Hindlimb muscle (tissue), 1 donor: Measurements from ENCODE around the gene TAS2R10. TPM values are rescaled to one million over a fixed set of nuclear protein-coding genes. Genes with fewer than 3 reads are reported as not detected.
"Not testable (repeated sequence)": the region's sequence is repeated elsewhere in the genome, so short reads cannot be mapped to it uniquely, and the experiment has no call there.

Experiments
- DNase-seq: peaks from one replicate; pipeline ENCODE4 v3.0.0-alpha.2; 2013
- polyA plus RNA-seq: library from polyadenylated mRNA; unstranded; fragments of 120-200 nt; gene quantifications from one replicate; pipeline ENCODE4 v1.2.1, GENCODE V29; 2013; ENCODE audit not compliant: insufficient read length

Gene TAS2R10, protein sequence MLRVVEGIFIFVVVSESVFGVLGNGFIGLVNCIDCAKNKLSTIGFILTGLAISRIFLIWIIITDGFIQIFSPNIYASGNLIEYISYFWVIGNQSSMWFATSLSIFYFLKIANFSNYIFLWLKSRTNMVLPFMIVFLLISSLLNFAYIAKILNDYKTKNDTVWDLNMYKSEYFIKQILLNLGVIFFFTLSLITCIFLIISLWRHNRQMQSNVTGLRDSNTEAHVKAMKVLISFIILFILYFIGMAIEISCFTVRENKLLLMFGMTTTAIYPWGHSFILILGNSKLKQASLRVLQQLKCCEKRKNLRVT
- 0.50 TPM for polyA plus RNA-seq

DNA sequence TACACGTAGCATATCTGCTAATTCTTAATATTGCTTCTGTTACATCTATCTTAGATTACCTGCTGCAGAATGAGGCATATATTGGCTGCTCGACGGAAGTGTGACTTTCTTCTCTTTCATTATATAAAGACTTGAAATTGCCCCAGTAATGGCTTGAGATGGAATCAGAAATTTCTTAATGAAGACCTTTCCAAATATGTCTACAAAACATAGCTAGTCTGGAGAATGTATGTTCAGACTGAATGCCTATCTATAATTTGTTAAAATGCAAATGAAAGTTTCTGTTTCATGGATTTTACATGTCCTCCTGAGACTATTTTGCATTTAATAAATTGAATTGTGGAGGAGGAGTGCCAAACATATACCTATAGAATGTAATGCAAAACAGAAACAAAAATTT lies at the start of gene TAS2R10:
TAS2R10 (minus strand) TSS at position 101 of the 400 bp plus-strand sequence; CDS start at position 12, 89 bp downstream.
- DNase-seq: no peak

DNA sequence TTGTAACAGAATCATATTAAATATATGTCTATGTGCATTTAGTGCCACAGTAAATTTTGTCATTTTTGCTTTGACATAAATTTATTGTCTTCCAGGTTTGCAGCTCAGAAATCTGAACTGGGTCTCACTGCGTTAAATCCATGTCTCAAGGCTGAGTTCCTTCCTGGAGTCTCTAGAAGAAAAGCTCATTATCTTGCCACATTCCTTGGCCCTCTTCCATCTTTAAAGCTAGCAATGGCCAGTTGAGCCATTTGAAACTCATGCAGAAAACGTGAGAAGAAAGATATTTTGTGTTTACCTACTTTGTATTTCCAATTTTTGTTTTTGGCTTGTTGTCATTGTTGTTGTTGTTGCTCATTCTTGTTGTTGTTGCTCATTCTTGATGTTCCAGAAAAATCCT lies 47.2 kb upstream of the TAS2R10 start:
- DNase-seq: no peak

DNA sequence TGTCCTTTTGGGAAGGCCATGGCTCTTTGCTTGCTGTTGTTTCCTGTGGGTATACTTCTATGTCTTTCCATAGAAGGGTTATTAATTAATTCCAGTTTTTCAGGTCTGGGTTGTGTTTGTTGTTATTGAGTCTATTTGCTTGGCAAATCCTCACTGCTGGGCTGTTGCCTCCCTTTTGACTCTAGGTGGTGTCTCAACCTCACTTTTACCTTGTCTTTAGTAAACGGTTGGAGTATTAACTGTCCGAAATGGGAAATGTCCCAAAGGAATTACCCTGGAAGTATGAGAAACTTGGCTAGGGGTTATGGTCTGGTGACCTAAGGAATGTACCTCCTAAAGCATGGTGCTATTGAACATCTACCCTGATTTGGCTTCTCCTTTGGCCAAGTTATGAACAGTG lies 41.2 kb upstream of the TAS2R10 start:
- DNase-seq: no peak

DNA sequence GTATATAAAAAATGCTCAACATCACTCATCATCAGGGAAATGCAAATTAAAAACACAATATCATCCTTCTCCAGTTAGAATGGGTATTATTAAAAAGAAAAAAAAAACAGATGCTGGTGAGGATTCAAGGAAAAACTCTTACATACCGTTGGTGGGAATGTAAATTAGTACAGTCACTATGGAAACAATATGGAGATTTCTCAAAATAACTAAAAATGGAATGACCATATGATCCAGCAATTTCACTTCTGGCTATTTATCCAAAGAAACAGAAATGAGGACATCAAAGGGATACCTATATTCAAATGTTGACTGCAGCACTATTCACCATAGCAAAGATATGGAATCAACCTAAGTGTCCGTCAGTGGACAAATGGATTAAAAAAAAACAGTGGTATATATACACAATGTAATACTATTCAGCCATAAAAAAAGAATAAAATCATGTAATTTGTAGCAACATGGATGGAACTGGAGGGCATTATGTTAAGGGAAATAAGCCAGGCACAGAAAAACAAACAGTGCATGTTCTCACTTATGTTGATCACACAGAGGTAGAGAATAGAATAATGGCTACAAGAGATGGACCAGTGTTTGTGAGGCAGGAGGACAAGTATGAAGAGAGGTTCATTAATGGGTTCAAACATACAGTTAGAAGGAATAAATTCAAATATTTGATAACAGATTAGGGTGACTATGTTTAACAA lies 37.5 kb upstream of the TAS2R10 start:
- no peak for DNase-seq

DNA sequence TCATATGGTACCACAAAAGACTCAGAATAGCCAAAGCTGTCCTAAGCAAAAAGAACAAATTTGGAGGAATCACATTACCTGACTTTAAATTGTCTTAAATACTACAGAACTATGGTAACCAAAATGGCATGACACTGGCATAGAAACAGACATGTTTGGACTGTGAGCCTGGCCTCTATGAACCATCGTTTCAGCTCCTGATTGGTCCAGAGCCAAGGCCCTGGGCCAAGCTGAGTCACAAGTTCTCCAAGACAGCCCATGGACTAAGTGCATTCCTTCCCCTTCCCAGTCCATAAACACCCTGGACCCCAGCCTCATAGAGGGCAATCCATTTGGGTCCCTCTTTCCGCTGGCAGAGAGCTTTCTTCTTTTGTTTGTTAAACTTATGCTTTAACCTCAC lies 35.2 kb upstream of the TAS2R10 start:
- no peak for DNase-seq

DNA sequence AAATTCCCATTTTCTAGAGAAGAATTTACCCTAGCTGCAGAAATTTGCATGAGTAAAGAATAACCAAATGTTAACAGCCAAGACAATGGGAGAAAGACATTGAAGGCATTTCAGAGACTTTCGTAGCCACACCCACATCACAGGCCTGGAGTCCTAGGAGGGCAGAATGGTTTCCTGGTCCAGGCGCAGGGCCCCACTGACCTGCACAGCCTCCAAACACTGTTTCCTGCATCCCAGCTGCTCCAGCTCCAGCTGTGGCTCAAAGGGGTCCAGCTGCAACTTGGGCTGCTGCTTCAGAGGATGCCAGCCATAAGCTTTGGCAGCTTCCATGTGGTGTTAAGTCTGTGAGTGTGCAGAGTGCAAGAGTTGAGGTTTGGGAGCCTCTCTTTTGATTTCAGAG lies 29.6 kb upstream of the TAS2R10 start:
- DNase-seq: no peak

DNA sequence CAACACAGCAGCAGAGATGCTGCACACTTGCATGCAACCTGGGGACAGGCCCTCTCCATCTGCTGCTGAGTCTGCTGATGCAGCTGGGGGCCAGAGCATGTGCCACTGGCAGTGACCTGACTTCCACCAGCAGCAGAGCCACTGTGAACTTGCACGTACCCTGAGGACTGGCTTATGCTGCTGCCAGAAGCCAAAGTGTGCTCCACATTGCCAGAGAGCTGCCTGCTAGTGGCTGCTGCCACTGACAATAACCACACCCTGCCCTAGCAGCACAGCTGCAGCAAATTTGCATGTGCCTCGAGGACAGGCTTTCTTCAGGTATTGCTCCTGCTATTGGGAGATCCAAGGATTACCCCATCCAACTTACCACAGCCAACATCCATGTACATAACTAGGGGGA lies 27.6 kb upstream of the TAS2R10 start:
- DNase-seq: no peak

DNA sequence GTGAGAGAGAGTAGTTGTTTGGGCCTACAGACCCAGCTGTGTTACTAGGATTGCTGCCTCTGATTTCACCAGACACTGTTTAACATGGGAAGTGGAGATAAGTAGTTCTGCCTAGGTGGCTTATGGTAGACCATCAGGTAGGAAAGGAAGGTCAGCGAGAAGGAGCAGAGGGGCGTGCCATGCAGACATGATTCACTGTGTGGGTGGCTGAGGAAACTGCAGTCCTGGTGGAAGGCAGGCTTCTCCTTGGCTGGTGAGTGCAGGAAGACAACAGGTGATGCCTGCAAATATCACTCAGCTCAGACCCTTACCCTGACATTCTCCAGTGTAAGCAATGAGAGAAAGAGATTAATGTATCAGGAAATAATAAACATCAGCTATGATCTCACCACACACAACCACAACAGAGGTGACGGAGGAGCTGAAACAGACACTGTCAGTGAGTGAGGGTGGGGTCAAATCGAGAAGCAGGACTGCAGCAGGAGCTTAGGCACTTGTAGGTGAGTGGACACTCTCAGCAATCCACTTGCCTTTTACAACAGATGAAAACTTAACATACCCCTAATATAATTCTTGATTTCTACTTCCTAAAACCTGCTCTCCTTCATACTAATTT lies 25.2 kb upstream of the TAS2R10 start:
- no peak for DNase-seq

DNA sequence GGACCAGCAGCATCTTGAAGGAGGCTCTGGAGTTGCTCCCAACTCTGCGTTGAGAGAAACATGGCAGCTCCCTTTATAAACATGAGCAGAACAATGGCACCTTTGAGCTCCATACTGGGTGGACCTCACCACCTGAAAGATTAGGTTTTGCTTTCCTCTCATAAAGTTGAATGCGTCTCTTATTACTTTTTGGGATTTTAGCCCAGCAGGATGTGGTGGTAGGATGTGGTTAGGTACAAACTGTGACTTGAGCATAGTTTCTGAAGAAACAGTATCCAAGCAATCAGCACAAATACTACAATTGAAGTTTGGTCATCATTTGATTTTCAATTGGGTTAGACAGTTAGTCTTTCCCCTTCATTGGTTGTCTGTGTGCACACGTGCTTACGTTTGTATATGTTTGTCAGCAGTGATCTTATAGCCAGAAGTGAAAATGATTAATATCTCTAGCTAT lies 23.3 kb upstream of the TAS2R10 start, which contains the start of gene PRR4:
PRR4 (minus strand) TSS at position 51 of the 454 bp plus-strand sequence; CDS start at position 13, 38 bp downstream.
- DNase-seq: no peak

DNA sequence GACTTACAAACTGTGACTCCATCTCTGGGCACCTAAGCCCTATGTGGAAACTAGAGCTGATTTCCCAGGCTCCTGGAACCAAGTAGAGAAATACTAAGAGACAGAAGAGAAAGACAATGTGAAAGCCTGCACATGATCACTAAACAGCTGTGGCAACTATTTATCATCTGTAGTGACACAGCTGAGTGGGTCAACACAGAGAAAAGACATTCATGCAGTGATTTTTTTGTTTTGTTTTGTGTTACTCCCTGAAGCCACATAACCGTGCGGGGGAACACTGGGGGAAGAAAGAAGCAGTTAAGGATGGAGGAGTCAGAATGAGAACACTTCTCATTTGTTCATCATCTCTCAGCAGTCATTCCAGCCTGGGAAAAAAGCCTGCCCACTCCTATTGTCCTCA lies 21.6 kb upstream of the TAS2R10 start:
- DNase-seq: no peak

DNA sequence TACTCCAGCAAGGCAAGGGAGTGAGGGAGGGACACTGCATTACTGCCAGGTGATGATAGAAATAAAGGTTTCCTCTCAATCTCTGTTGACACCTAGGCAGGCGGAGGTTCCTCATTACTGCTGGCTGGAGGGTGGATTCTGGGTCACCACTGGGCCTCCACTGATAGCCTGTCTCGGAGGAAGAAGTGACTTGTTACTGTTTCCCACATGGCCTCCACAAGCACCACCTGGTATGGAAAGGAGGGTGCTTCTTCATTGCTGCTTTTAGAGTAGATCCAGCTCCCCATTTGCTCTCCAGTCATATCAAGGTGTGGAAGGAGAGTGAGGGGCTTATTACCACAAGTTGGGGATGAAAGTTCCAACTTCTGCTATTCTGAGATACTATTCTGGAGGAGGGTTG lies 16.7 kb upstream of the TAS2R10 start:
- no peak for DNase-seq

DNA sequence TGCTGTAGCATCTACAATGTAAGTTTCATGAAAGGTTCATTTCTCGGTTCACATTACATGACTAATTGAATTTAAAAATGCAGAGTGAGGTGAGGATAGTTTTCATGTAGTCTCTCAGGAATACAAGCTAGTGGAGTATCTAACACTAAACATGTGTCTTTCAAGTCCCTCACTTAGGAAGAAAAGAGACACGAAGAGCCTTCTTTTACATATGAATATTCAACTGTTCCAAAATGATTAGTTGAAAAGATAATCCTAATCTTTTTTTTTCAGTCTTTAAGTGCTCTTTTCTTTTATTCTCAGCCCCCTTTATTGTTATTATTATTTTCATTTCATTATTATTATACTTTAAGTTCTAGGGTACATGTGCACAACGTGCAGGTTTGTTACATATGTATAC lies 12.3 kb upstream of the TAS2R10 start:
- no peak for DNase-seq

DNA sequence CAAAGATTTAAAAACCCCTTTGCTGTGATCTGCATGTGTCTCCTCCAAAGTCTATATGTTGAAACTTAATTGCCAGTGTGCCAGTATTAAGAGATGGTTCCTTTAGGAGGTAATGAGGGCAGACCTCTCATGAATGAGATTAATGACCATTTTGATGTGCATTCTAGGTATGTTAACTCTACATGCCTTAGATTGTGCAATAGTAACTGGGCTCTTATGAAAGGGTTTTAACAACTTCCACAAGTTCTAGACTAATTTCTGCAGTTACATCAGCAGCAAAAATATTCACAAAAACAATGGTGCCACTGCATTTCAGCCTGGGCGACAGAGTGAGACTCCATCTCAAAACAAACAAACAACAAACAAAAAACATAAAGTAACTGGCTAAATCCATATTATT lies 3.8 kb upstream of the TAS2R10 start:
- no peak for DNase-seq

DNA sequence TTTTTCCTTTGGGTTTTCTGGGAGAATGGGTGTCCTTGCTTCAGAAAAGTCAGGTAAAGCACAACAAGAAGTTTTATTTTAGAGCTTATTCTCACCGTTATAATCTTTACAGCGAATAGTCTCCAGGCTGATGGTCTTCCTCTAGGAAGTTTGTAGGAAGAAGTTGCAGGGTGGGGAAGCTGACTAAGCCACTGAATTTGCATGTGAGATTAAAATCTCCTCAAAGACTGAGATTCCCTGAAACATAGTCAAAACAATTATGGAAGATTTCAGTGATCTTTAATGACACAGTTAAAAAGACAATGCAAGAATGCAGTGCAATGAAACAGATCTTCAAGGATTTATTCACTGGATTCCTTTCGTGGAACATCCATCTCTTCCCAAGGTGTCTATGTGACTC lies 1.2 kb downstream of the TAS2R10 start:
- no peak for DNase-seq

DNA sequence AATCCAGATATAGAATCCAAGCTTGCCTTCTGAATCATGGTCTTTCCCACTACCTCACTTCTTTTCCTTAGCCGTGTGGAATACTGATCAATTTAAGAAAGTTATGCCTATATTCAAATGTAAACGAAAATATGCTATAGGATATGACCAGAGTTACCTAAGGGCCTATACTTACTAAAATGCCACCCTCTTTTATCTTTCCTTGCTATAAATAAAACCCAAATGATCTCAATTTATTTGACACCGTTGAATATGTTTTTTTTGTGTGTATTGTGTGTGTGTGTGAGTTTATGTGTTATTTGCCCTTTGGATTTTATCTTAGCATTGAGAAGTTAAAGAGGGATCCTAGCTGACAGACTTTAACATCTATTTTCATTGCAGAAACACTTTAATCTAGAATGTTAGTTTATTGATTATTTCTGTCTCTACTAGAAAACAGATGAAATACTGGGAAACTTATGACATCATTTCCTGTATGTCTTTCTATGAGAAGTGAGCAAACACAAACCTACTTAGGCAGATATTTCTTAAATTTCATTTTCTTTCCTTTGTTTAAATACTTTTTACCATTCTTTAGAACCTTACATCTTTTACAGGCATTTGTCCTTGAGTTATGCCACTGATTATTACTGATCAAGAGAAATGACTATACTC lies 14.1 kb downstream of the TAS2R10 start:
- no peak for DNase-seq

DNA sequence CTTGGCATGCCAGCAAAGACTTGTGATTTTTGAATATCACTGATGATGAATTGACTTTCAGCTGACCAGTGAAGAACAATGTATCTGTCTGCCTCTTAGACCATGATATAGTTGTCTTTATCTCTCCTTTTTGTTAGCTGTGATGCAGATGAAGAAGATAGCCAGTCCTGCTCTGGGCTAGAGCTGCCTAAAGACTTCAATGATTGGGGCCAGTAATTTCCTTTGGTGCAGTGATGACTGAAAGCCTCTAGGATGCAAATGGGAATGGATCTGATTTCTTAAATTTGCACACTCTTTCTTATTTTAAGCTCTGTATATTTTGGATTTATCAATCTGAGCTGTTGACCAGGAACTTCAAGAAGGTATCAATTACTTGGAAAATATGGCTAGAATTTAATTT lies 16.1 kb downstream of the TAS2R10 start, which contains the start of gene TAS2R9:
TAS2R9 (minus strand) TSS at position 101 of the 400 bp plus-strand sequence; CDS start at position 8, 93 bp downstream.
- no peak for DNase-seq

DNA sequence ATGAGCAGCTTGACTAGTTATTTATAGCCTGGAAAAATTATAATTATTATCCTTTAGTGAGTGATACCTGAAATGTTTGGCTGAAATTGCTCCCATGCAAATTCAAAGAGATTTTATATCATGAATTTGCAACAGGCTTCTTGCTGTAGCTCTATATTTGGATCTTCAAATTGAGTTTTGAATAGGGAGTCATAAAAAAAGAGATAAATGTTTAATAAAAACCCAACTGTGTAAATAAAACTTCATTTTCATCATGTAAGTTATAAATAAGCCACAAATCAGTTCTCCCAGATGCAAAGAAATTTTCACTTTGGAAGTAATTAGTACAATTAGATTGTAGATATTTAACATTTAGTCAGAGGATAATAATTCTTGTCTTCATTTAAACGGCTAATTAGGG lies 19.0 kb downstream of the TAS2R10 start, which contains the start of gene TAS2R8:
TAS2R8 (minus strand) TSS at position 101 of the 400 bp plus-strand sequence. CDS start 306 bp downstream, outside the sequence.
- DNase-seq: no peak

DNA sequence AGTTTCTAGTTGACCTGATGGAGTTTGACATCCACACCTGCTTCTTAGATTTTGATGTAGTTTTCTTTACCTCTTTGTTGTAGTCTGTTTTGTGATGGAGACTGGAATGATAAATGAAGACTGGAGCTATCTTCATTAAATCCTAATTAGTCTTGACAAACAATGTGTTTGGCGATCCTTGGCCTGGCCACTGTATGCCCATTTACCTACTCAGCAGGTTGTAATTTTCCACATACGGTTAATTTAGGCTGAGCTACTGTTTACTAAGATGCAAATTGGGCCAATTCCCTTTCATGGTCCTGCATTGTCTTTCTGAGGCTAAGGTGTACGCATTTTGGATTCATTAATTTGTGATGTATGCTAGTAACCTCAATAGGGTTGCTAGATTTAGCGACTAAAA lies 23.6 kb downstream of the TAS2R10 start, which contains the start of gene TAS2R7:
TAS2R7 (minus strand) TSS at position 41 of the 400 bp plus-strand sequence. CDS start 57 bp downstream, outside the sequence.
- no peak for DNase-seq

DNA sequence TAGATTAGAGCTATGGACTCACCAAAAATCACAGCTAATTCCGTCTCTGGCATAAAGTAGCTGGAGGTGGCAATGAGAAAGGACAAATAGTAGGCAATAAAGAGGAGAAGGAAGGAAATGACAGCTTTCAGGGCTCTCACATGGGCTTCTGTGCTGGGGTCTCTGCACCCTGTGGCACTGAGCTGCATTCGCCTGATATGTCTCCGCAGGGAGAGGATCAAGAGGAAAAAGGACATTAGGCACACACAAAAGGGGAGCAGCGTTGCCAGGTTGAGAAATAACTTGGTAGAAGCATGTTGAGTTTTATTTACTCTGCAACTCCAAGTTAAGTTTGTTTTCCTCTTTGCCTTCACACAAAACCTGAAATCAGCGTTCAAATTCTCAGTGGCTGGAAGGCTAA lies 24.4 kb downstream of the TAS2R10 start:
- no peak for DNase-seq

DNA sequence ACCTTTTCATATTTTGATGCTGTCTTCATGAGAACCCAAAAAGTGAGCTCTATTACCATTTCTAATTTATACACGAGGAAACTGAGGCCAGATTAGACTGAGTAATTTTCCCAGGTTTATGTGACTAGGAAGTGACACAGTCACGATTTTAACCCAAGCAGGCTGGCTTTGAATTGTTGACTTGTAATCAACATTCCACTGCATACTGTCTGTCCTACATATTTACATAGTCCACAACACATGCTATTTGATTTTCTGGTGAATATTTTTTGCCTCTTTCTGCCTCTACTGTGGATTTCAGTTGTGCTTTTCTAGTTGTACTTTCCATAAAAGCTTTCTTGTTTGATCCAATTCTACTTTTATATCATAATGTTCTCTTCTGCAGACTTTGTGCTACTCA lies 31.9 kb downstream of the TAS2R10 start:
- DNase-seq: no peak

DNA sequence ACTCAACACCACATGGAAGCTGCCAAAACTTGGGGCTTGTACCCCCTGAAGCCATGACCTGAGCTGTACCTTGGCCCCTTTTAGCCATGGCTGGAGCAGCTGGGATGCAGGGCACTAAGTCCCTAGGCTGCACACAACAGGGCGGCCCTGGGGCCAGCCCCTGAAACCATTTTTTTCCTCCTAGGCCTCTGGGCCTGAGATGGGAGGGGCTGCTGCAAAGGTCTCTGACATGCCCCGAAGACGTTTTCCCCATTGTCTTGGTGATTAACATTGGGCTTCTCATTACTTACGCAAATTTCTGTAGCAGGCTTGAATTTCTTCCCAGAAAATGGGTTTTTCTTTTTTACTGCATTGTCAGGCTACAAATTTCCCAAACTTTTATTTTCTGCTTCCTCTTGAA lies 34.4 kb downstream of the TAS2R10 start:
- DNase-seq: not testable (repeated sequence)

DNA sequence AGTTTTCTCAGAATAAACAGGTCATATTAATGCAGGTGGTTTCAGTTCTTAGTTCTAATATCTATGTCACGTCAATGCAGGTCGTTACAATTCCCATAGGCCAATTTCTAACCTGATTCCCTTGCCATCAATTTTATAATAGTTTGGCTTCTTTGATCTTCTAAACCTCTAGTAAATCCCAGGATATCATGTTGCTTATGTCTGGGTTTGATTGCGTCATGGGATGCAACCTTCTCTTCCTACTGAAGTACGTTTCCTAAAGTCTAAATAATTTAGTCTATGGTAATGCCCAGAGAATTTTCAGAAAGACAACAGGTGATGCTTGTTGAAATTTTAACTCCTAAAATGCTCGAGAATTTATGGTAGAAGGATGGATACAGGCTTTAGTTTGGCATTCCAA lies 42.9 kb downstream of the TAS2R10 start:
- no peak for DNase-seq

DNA sequence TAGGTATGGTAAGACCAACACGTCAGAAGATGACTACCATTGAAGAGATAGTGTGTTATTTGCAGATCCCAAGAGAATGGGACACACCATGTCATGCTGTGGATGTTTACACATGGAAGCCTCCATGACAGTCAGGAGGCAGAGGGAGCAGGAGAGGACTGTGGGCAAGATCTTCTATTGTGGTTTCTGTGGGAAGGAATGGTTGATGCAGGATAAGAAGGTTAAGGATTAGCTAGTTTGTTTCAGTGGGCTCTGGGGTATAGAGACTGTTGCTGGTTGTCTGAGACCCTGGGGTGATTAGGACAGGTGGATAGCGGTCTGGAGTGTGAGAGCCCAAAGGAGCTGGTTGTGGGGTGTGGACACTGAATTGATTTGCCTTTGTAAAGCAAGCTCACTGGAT lies 47.1 kb downstream of the TAS2R10 start:
- DNase-seq: no peak
